HEK293 (cell line): ENCODE measurements around the gene ALDH4A1.
A peak's percentile ranks its signal among the peaks of the same experiment; 100 is the strongest.

Experiments used
- CTCF ChIA-PET: fragments of 350-600 bp; formaldehyde crosslinking; extraction: SDS; loops from one replicate; lab custom pipeline; 2021; ENCODE audit warnings: antibody characterized with exemption; lab: Yijun Ruan, JAX
- POLR2A ChIA-PET: fragments of 300-600 bp; formaldehyde crosslinking; extraction: SDS; loops from one replicate; lab custom pipeline; 2020; ENCODE audit warnings: antibody characterized with exemption, inconsistent platforms; lab: Yijun Ruan, JAX
- H3K27ac ChIP-seq: fragments of 200-500 bp; sonication (Bioruptor generic); 2 replicates; pipeline ENCODE4 v1.5.1; 2014; ENCODE audit warnings: low read depth, low read length, control low read depth, inconsistent platforms; ENCODE audit errors: extremely low read depth
- H3K36me3 ChIP-seq, 2 experiments: fragments of 200-500 bp in 1 of 2; sonication (Bioruptor generic) in 1 of 2; 1 replicate in 1 of 2; 2 replicates in 1 of 2; pipeline ENCODE4 v1.5.1; 2014 to 2017; ENCODE audit warnings: inconsistent platforms in 2 of 2, low read length in 2 of 2; ENCODE audit not compliant: control insufficient read depth in 2 of 2, insufficient read depth in 1 of 2
- H3K4me1 ChIP-seq: fragments of 200-500 bp; sonication (Bioruptor generic); 2 replicates; pipeline ENCODE4 v1.5.1; 2014; ENCODE audit warnings: mild to moderate bottlenecking, low read length, inconsistent platforms; ENCODE audit not compliant: control insufficient read depth, insufficient read depth
- H3K4me3 ChIP-seq: 2 replicates; pipeline ENCODE4 v1.5.1; 2011; ENCODE audit warnings: low read depth, mild to moderate bottlenecking, control low read depth, low read length, moderate library complexity
- H3K9me3 ChIP-seq: fragments of 200-500 bp; sonication (Bioruptor generic); 2 replicates; pipeline ENCODE4 v1.5.1; 2014; ENCODE audit warnings: low read depth, low read length, inconsistent platforms; ENCODE audit not compliant: control insufficient read depth, insufficient read depth
- ZBTB8A ChIP-seq: fragments of 450-650 bp; formaldehyde crosslinking; IDR thresholded peaks from 2 replicates; pipeline ENCODE4 v1.5.1; 2016; ENCODE audit warnings: missing biosample characterization, missing genetic modification characterization
- ZEB2 ChIP-seq: fragments of 450-650 bp; formaldehyde crosslinking; IDR thresholded peaks from 2 replicates; pipeline ENCODE4 v1.5.1; 2016; ENCODE audit warnings: missing biosample characterization, missing genetic modification characterization
- ZFHX2 ChIP-seq: fragments of 450-650 bp; formaldehyde crosslinking; conservative IDR thresholded peaks from 2 replicates; pipeline ENCODE4 v1.5.1; 2016; ENCODE audit warnings: missing biosample characterization, missing genetic modification characterization
- ZNF202 ChIP-seq: fragments of 450-650 bp; formaldehyde crosslinking; IDR thresholded peaks from 2 replicates; pipeline ENCODE4 v1.5.1; 2016; ENCODE audit warnings: missing biosample characterization, missing genetic modification characterization, borderline replicate concordance
- ZNF266 ChIP-seq: fragments of 450-650 bp; formaldehyde crosslinking; IDR thresholded peaks from 2 replicates; pipeline ENCODE4 v1.5.1; 2016; ENCODE audit warnings: missing biosample characterization, missing genetic modification characterization, low read depth
- ZNF521 ChIP-seq: fragments of 450-650 bp; formaldehyde crosslinking; IDR thresholded peaks from 2 replicates; pipeline ENCODE4 v1.5.1; 2017; ENCODE audit warnings: missing biosample characterization, mild to moderate bottlenecking, missing genetic modification characterization
- ZNF529 ChIP-seq: fragments of 450-650 bp; formaldehyde crosslinking; IDR thresholded peaks from 2 replicates; pipeline ENCODE4 v1.5.1; 2017; ENCODE audit warnings: missing genetic modification characterization, missing biosample characterization; ENCODE audit not compliant: insufficient replicate concordance
- ZNF561 ChIP-seq: fragments of 450-650 bp; IDR thresholded peaks from 2 replicates; pipeline ENCODE4 v1.5.1; 2018; ENCODE audit warnings: missing biosample characterization, missing genetic modification characterization, borderline replicate concordance
- ZNF670 ChIP-seq: fragments of 450-650 bp; formaldehyde crosslinking; IDR thresholded peaks from 2 replicates; pipeline ENCODE4 v1.5.1; 2016; ENCODE audit warnings: missing biosample characterization, missing genetic modification characterization, low read depth
- TF ChIP-seq, protein P1 (sequence below): sonication (generic); formaldehyde crosslinking; IDR thresholded peaks from 2 replicates; pipeline ENCODE4 v1.8.1; 2022; ENCODE audit warnings: mild to moderate bottlenecking, moderate library complexity, missing genetic modification reagents
- TF ChIP-seq, protein P2 (sequence below): fragments of 450-650 bp; formaldehyde crosslinking; IDR thresholded peaks from 2 replicates; pipeline ENCODE4 v1.5.1; 2016; ENCODE audit warnings: missing biosample characterization, missing genetic modification characterization
- TF ChIP-seq, protein P3 (sequence below): fragments of 450-650 bp; IDR thresholded peaks from 2 replicates; pipeline ENCODE4 v1.5.1; 2018; ENCODE audit warnings: missing biosample characterization, mild to moderate bottlenecking, missing genetic modification characterization
- TF ChIP-seq, protein P4 (sequence below): fragments of 450-650 bp; formaldehyde crosslinking; optimal IDR thresholded peaks from 2 replicates; pipeline ENCODE3; 2016; ENCODE audit warnings: missing biosample characterization, mild to moderate bottlenecking, missing genetic modification characterization

ALDH4A1 gene

DNA sequence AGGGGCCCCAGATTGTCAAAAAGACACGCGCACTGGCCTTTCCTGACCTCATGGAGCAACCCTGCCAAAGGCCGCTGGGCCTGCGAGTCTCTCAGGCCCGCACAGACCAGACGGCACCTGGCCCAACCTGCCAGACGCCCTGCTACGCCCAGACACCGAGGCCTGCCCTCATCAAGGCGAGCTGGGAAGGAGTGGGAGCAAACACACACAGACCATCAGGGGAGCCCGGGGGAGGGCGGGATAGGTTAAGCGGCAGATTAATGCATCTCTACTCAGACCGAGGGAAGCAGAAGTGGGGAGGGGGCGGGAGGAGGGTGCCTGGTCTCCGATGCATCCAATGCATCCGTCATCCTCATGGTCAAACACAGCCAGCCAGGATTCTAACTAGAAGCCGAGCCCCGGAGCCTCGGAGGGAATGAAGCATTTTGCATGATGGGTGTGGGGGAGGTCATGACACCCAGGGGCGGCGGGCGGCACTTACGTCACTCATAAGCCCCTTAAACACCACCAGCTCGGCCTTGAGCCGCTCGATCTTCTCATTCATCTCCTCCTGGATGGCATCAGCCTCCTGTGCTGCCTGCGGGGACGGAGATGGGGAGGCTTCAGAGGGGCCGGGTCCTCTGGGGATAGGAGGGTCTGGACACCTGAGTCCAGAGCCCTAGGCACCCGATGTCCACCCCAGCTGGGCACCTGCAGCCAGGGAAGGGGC lies 17.0 kb upstream of the ALDH4A1 start (continued):
- TF ChIP-seq ZNF561 (tag by site-specific recombination) = no peak
- no peak for TF ChIP-seq ZNF202 (tag by site-specific recombination)
- peak; percentile 38 for TF ChIP-seq ZFHX2 (tag by site-specific recombination)

DNA sequence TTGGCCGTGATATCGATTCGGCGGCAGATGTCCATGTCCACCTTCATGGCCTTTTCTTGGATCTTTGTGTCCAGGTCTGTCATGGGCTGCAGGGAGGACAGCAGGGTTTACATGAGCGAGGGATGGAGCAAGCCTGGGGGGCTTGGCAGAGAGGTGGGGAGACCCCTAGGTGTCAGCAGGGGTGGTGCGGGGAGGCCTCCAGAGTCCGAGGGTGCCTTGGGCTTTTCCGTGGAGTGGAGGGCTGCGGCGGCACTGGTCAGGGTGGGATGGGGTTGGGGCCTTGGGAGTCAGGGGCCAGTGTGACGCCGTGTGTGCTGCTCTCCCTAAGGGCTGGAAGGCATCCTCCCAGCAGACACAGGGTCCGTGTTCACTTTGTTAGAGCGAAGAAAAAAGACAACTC lies 16.1 kb upstream of the ALDH4A1 start:
- no peaks in the 10 kb centered on the region for H3K9me3 ChIP-seq
- ChIA-PET POLR2A (no interaction called here), CTCF (no interaction called here)
- peaks cover 9% of the 10 kb centered on the region for H3K4me1 ChIP-seq
- no peak overlapping the region for H3K4me3 ChIP-seq
- no peak overlapping the region for H3K27ac ChIP-seq
- H3K36me3 ChIP-seq = peaks cover 0 to 47% of the 10 kb centered on the region in 2 experiments; a peak in 1 of 3 replicates
- TF ChIP-seq, protein P1, sequence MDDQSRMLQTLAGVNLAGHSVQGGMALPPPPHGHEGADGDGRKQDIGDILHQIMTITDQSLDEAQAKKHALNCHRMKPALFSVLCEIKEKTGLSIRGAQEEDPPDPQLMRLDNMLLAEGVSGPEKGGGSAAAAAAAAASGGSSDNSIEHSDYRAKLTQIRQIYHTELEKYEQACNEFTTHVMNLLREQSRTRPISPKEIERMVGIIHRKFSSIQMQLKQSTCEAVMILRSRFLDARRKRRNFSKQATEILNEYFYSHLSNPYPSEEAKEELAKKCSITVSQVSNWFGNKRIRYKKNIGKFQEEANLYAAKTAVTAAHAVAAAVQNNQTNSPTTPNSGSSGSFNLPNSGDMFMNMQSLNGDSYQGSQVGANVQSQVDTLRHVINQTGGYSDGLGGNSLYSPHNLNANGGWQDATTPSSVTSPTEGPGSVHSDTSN = no peak
- TF ChIP-seq, protein P2, sequence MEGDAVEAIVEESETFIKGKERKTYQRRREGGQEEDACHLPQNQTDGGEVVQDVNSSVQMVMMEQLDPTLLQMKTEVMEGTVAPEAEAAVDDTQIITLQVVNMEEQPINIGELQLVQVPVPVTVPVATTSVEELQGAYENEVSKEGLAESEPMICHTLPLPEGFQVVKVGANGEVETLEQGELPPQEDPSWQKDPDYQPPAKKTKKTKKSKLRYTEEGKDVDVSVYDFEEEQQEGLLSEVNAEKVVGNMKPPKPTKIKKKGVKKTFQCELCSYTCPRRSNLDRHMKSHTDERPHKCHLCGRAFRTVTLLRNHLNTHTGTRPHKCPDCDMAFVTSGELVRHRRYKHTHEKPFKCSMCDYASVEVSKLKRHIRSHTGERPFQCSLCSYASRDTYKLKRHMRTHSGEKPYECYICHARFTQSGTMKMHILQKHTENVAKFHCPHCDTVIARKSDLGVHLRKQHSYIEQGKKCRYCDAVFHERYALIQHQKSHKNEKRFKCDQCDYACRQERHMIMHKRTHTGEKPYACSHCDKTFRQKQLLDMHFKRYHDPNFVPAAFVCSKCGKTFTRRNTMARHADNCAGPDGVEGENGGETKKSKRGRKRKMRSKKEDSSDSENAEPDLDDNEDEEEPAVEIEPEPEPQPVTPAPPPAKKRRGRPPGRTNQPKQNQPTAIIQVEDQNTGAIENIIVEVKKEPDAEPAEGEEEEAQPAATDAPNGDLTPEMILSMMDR (tag by site-specific recombination) = 0 out of 2 replicates have a peak, but pooled peaks have one; percentile 13

DNA sequence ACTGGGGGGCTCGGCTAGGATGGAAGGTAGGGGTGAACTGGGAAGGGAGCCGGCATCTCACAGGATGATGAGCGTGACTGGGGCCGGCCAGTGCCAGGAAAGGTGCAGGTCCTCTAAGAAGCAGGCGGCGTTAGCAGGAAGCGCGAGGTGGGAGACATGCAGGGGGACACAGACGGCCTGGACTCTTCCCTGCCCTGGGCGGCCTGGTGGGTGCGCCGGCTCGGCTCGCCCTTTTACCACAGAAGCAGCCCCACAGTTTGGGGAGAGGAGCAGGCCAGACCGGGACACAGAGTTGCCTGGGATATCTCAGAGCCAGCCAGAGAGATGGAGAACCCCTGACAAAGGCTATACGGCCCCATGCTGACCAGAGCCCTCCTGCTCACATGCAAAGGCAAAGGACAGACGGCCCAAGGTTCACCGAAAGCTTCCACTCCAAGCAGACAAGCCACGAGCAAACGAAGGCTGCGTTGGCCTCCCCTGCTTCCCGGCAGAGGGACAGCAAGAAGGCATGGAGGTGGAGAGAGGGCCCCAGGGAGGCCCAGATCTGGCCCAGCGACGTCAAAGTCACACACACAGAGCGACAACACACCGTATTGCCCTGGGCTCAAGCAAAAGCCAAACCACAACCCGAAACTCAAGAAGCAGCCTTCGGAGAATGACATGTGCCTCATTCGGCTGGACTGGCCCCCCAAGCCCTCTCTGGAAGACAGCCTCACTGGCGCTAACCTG lies 14.9 kb upstream of the ALDH4A1 start:
- ChIA-PET CTCF (interaction anchor here (0.7 kb wide), 1 partner anchor 10 kb away, joined by 3 read pairs; no protein-coding TSS in a partner anchor), POLR2A (interaction anchor here (1.3 kb wide), 1 partner anchor 28 kb away, joined by 4 read pairs; no protein-coding TSS in a partner anchor)
- H3K27ac ChIP-seq = no peak overlapping the region
- no peak overlapping the region for H3K4me3 ChIP-seq
- H3K9me3 ChIP-seq = no peaks in the 10 kb centered on the region
- no peak for TF ChIP-seq ZNF521 (tag by site-specific recombination)
- TF ChIP-seq, protein P3, sequence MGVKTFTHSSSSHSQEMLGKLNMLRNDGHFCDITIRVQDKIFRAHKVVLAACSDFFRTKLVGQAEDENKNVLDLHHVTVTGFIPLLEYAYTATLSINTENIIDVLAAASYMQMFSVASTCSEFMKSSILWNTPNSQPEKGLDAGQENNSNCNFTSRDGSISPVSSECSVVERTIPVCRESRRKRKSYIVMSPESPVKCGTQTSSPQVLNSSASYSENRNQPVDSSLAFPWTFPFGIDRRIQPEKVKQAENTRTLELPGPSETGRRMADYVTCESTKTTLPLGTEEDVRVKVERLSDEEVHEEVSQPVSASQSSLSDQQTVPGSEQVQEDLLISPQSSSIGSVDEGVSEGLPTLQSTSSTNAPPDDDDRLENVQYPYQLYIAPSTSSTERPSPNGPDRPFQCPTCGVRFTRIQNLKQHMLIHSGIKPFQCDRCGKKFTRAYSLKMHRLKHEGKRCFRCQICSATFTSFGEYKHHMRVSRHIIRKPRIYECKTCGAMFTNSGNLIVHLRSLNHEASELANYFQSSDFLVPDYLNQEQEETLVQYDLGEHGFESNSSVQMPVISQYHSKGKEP (tag by site-specific recombination) = no peak
- TF ChIP-seq ZEB2 (tag by site-specific recombination) = no peak
- no peak for TF ChIP-seq ZNF266
- no peak for TF ChIP-seq ZNF670 (tag by site-specific recombination)
- no peak for TF ChIP-seq ZNF529 (tag by site-specific recombination)
- no peak for TF ChIP-seq ZBTB8A
- TF ChIP-seq, protein P4, sequence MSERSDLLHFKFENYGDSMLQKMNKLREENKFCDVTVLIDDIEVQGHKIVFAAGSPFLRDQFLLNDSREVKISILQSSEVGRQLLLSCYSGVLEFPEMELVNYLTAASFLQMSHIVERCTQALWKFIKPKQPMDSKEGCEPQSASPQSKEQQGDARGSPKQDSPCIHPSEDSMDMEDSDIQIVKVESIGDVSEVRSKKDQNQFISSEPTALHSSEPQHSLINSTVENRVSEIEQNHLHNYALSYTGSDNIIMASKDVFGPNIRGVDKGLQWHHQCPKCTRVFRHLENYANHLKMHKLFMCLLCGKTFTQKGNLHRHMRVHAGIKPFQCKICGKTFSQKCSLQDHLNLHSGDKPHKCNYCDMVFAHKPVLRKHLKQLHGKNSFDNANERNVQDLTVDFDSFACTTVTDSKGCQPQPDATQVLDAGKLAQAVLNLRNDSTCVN (tag by site-specific recombination) = no peak
- TF ChIP-seq, all 188 proteins: peak for 0
- Histone ChIP-seq H3K36me3 (peaks cover 0 to 54% of the 10 kb centered on the region in 2 experiments; a peak in 1 of 3 replicates), H3K4me1 (peaks cover 2% of the 10 kb centered on the region)
